ENCODE measurements around the gene HYAL3.

DNA sequence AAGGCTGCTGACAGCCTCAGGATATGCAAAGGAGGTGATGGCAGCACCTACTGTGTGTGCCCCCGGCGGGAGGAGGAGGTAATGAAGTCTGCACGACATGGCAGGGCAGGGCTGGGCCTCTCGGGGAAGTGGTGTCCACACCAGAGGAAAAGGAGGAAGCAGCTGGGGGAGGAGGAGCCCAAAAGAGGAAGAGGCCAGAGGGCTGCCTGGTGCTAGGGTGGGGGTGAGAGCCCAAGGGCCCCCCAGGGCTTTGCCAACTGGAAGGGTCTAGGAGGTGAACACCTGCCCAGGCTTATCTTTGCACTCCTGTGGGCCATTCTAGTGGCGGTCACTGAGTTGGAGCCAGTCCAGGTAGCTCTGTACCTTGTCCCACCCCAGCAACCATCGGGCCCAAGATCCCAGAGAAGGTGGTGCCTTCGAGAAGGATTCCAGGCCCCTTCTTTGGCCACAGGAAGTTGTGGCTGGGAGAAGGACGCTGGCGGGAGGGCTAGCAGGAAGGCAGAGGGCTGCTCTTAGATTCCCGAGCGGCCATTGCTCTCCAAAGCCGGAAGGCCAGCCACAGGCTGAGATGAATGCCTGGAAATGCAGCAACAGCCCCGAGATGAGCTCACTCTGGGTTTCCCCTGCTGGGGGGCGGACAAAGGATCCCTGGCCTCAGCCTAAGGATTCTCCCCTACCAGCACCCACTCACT lies 56.2 kb downstream of the HYAL3 start:
- TF ChIP-seq ZNF274 (IDR thresholded peaks at IDR 0.05; ENCODE audit: low read depth, low read length) (no peak), YY1 (IDR thresholded peaks at IDR 0.05; ENCODE audit: insufficient read depth, insufficient read length) (no peak)
